HepG2 (cell line): ENCODE data around the gene CPT1B. TPM values are rescaled to one million over a fixed set of nuclear protein-coding genes. Genes with fewer than 3 reads are reported as not detected.

Experiments used
- ARNTL ChIP-seq: sonication (generic); formaldehyde crosslinking; IDR thresholded peaks from 2 replicates; pipeline ENCODE4 v1.4.0; 2020; ENCODE audit warnings: mild to moderate bottlenecking, missing genetic modification reagents
- BATF2 ChIP-seq: sonication (generic); formaldehyde crosslinking; IDR thresholded peaks from 2 replicates; pipeline ENCODE4 v1.8.0; 2022; ENCODE audit warnings: mild to moderate bottlenecking, missing genetic modification reagents, moderate library complexity
- EEA1 ChIP-seq: sonication (generic); formaldehyde crosslinking; IDR thresholded peaks from 2 replicates; pipeline ENCODE4 v1.5.1; 2020; ENCODE audit warnings: mild to moderate bottlenecking, missing genetic modification reagents, borderline replicate concordance
- HOXA7 ChIP-seq: sonication (generic); formaldehyde crosslinking; IDR thresholded peaks from 2 replicates; pipeline ENCODE4 v1.8.1; 2022; ENCODE audit warnings: mild to moderate bottlenecking, missing genetic modification reagents, moderate library complexity
- KLF12 ChIP-seq: sonication (generic); formaldehyde crosslinking; IDR thresholded peaks from 2 replicates; pipeline ENCODE4 v1.4.0; 2020; ENCODE audit warnings: missing genetic modification reagents, borderline replicate concordance
- MAFF ChIP-seq: IDR thresholded peaks from 2 replicates; pipeline ENCODE4 v1.6.1; 2011; ENCODE audit warnings: low read depth, low read length, improper control_type of control experiment
- MIER2 ChIP-seq: IDR thresholded peaks from 2 replicates; pipeline ENCODE4 v1.6.1; 2016; ENCODE audit warnings: missing biosample characterization, missing genetic modification reagents
- MXD3 ChIP-seq: IDR thresholded peaks from 2 replicates; pipeline ENCODE4 v1.6.1; 2016; ENCODE audit warnings: mild to moderate bottlenecking, missing biosample characterization, missing genetic modification reagents
- NFE2L2 ChIP-seq: fragments of 150-350 bp; IDR thresholded peaks from 2 replicates; pipeline ENCODE4 v1.6.1; 2014; ENCODE audit warnings: low read length
- NONO ChIP-seq, 2 experiments: fragments of 450-650 bp in 1 of 2; sonication (generic) in 1 of 2; formaldehyde crosslinking in 1 of 2; IDR thresholded peaks in 1 of 2; conservative IDR thresholded peaks in 1 of 2; 2 replicates each; pipeline versions ENCODE4 v1.6.1 to v1.8.0; 2017 to 2022; ENCODE audit warnings: mild to moderate bottlenecking in 1 of 2, missing genetic modification reagents in 1 of 2, moderate library complexity in 1 of 2
- RELA ChIP-seq: sonication (generic); formaldehyde crosslinking; IDR thresholded peaks from 2 replicates; pipeline ENCODE4 v1.4.0; 2020; ENCODE audit warnings: missing genetic modification reagents
- SOX5 ChIP-seq: IDR thresholded peaks from 2 replicates; pipeline ENCODE4 v1.6.1; 2016; ENCODE audit warnings: borderline replicate concordance
- UBTF ChIP-seq: sonication (generic); formaldehyde crosslinking; IDR thresholded peaks from 2 replicates; pipeline ENCODE4 v1.4.0; 2020; ENCODE audit warnings: mild to moderate bottlenecking, missing genetic modification reagents
- ZBTB42 ChIP-seq: sonication (generic); formaldehyde crosslinking; IDR thresholded peaks from 2 replicates; pipeline ENCODE4 v1.5.0; 2020; ENCODE audit warnings: mild to moderate bottlenecking, missing genetic modification reagents
- ZNF143 ChIP-seq: sonication (generic); formaldehyde crosslinking; IDR thresholded peaks from 2 replicates; pipeline ENCODE4 v1.4.0; 2020; ENCODE audit warnings: missing genetic modification reagents
- ZNF337 ChIP-seq: sonication (generic); formaldehyde crosslinking; IDR thresholded peaks from 2 replicates; pipeline ENCODE4 v1.5.1; 2020; ENCODE audit warnings: missing genetic modification reagents, low read depth, mild to moderate bottlenecking, borderline replicate concordance
- ZNF382 ChIP-seq: sonication (generic); formaldehyde crosslinking; IDR thresholded peaks from 2 replicates; pipeline ENCODE4 v1.5.0; 2020; ENCODE audit warnings: missing genetic modification reagents, mild to moderate bottlenecking, borderline replicate concordance
- ZNF7 ChIP-seq: IDR thresholded peaks from 2 replicates; pipeline ENCODE4 v1.6.1; 2016; ENCODE audit warnings: missing biosample characterization, missing genetic modification reagents
- ZNF841 ChIP-seq: sonication (generic); formaldehyde crosslinking; IDR thresholded peaks from 2 replicates; pipeline ENCODE4 v1.8.1; 2023; ENCODE audit warnings: missing genetic modification reagents, borderline replicate concordance
- polyA plus RNA-seq, 8 experiments: library from polyadenylated mRNA; depleted of rRNA in 3 of 8; stranded (reverse) in 7 of 8; unstranded in 1 of 8; fragments of >200 nt; fragmentation: Illumina TruSeq in 4 of 8; extraction: Trizol in 4 of 8; gene quantifications; 2 replicates each; pipeline versions ENCODE4 v1.2.1 to v1.2.3, GENCODE V29; 2011 to 2016; ENCODE audit warnings: low read depth in 4 of 8, missing spikeins in 1 of 8, mixed read lengths in 1 of 8; ENCODE audit not compliant: insufficient read depth in 1 of 8
- total RNA-seq, 5 experiments: library from RNA; depleted of rRNA; stranded (reverse); fragments of >200 nt; fragmentation: Illumina TruSeq; extraction: Trizol; gene quantifications; 2 replicates each; pipeline ENCODE4 v1.2.3, GENCODE V29; 2016; ENCODE audit warnings: low read depth in 1 of 5
- TF ChIP-seq, protein P1 (sequence below): sonication (generic); formaldehyde crosslinking; IDR thresholded peaks from 2 replicates; pipeline ENCODE4 v1.5.0; 2020; ENCODE audit warnings: mild to moderate bottlenecking, missing genetic modification reagents
- TF ChIP-seq, protein P2 (sequence below): sonication (generic); formaldehyde crosslinking; IDR thresholded peaks from 2 replicates; pipeline ENCODE4 v1.9.0; 2022; ENCODE audit warnings: low read depth, missing genetic modification reagents
- TF ChIP-seq, protein P3 (sequence below): fragments of 450-650 bp; IDR thresholded peaks from 2 replicates; pipeline ENCODE4 v1.6.1; 2016

CPT1B gene
- total and polyA plus RNA-seq, 2 of the 13 experiments (the other 11 are each of a cell fraction or from before 2014, with no cell fraction given) = 9.2 to 19.5 TPM

DNA sequence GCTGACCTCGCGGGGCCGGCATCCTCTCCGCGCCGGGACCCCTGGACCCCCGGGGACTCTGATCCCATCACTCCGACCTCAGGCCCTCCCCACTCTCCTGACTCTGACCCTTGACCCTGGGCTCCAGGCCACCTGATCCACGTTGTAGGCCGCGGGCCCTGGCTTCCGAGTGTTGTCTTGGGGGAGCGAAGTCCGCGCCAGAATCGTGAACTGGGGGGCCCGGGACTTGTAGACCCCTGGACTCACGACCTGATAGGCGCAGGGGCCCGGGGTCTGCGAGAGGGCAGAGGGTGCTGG lies 47.7 kb downstream of the CPT1B start (continued):
- TF ChIP-seq, protein P1, sequence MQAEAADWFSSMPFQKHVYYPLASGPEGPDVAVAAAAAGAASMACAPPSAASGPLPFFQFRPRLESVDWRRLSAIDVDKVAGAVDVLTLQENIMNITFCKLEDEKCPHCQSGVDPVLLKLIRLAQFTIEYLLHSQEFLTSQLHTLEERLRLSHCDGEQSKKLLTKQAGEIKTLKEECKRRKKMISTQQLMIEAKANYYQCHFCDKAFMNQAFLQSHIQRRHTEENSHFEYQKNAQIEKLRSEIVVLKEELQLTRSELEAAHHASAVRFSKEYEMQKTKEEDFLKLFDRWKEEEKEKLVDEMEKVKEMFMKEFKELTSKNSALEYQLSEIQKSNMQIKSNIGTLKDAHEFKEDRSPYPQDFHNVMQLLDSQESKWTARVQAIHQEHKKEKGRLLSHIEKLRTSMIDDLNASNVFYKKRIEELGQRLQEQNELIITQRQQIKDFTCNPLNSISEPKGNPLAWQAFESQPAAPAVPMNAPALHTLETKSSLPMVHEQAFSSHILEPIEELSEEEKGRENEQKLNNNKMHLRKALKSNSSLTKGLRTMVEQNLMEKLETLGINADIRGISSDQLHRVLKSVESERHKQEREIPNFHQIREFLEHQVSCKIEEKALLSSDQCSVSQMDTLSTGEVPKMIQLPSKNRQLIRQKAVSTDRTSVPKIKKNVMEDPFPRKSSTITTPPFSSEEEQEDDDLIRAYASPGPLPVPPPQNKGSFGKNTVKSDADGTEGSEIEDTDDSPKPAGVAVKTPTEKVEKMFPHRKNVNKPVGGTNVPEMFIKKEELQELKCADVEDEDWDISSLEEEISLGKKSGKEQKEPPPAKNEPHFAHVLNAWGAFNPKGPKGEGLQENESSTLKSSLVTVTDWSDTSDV (CRISPR knock-in tag) = no peak
- TF ChIP-seq ZNF7 (CRISPR knock-in tag) = no peak
- no peak for TF ChIP-seq ZBTB42 (CRISPR knock-in tag)
- no peak for TF ChIP-seq ZNF382 (CRISPR knock-in tag)
- no peak for TF ChIP-seq MIER2 (CRISPR knock-in tag)
- TF ChIP-seq ZNF143 = 0 out of 2 replicates have a peak, but pooled peaks have one; percentile 9
- TF ChIP-seq ZNF841 (CRISPR knock-in tag) = no peak
- TF ChIP-seq MXD3 (CRISPR knock-in tag) = no peak
- no peak for TF ChIP-seq KLF12 (CRISPR knock-in tag)
- TF ChIP-seq EEA1 (CRISPR knock-in tag) = no peak; the same call in 1 of the 2 replicates
- no peak for TF ChIP-seq NFE2L2
- peak; percentile 20; the same call in 1 of the 2 replicates for TF ChIP-seq ARNTL (CRISPR knock-in tag)
- TF ChIP-seq UBTF = peak; percentile 67
- TF ChIP-seq, protein P2, sequence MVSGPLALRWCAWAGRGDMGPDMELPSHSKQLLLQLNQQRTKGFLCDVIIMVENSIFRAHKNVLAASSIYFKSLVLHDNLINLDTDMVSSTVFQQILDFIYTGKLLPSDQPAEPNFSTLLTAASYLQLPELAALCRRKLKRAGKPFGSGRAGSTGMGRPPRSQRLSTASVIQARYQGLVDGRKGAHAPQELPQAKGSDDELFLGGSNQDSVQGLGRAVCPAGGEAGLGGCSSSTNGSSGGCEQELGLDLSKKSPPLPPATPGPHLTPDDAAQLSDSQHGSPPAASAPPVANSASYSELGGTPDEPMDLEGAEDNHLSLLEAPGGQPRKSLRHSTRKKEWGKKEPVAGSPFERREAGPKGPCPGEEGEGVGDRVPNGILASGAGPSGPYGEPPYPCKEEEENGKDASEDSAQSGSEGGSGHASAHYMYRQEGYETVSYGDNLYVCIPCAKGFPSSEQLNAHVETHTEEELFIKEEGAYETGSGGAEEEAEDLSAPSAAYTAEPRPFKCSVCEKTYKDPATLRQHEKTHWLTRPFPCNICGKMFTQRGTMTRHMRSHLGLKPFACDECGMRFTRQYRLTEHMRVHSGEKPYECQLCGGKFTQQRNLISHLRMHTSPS (CRISPR knock-in tag) = no peak
- TF ChIP-seq HOXA7 (CRISPR knock-in tag) = 0 out of 2 replicates have a peak, but pooled peaks have one; percentile 71
- no peak for TF ChIP-seq ZNF337 (CRISPR knock-in tag)
- TF ChIP-seq BATF2 (CRISPR knock-in tag) = no peak
- no peak for TF ChIP-seq MAFF
- no peak for TF ChIP-seq SOX5 (CRISPR knock-in tag)
- TF ChIP-seq RELA (CRISPR knock-in tag) = no peak
- TF ChIP-seq NONO (IDR thresholded peaks at IDR 0.05) = no peak
- TF ChIP-seq NONO (CRISPR knock-in tag; conservative IDR thresholded peaks at IDR 0.05) = peak; percentile 98
- TF ChIP-seq, protein P3, sequence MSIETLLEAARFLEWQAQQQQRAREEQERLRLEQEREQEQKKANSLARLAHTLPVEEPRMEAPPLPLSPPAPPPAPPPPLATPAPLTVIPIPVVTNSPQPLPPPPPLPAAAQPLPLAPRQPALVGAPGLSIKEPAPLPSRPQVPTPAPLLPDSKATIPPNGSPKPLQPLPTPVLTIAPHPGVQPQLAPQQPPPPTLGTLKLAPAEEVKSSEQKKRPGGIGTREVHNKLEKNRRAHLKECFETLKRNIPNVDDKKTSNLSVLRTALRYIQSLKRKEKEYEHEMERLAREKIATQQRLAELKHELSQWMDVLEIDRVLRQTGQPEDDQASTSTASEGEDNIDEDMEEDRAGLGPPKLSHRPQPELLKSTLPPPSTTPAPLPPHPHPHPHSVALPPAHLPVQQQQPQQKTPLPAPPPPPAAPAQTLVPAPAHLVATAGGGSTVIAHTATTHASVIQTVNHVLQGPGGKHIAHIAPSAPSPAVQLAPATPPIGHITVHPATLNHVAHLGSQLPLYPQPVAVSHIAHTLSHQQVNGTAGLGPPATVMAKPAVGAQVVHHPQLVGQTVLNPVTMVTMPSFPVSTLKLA = no peak
